Measurements from ENCODE around the gene TCF7.

The TCF7 gene

GRCh38 chr5:134131165-134131564 lies 16.7 kb downstream of the TCF7 start:
- DNase-seq (ENCODE audit: low read depth), result no peak

- DNase-seq (ENCODE audit: low read depth), result no peak
Observed at GRCh38 chr5:134131578-134132350, 17.3 kb downstream of the TCF7 start.

- DNase-seq (ENCODE audit: low read depth), result peak; percentile 78
Observed at GRCh38 chr5:134132372-134133187, 18.1 kb downstream of the TCF7 start.

- DNase-seq (ENCODE audit: low read depth), result no peak
Observed at GRCh38 chr5:134133188-134133994, 18.9 kb downstream of the TCF7 start.

- no peak for DNase-seq (ENCODE audit: low read depth)
Observed at GRCh38 chr5:134133995-134134541, 19.6 kb downstream of the TCF7 start.

- DNase-seq (ENCODE audit: low read depth), result no peak
Observed at GRCh38 chr5:134135091-134135655, 20.7 kb downstream of the TCF7 start.

- no peak for DNase-seq (ENCODE audit: low read depth)
Observed at GRCh38 chr5:134136221-134136631, 21.7 kb downstream of the TCF7 start.

GRCh38 chr5:134136771-134137170 lies 22.3 kb downstream of the TCF7 start:
- no peak for DNase-seq (ENCODE audit: low read depth)

- DNase-seq (ENCODE audit: low read depth), result no peak
Observed at GRCh38 chr5:134138416-134139376, 24.2 kb downstream of the TCF7 start.

- no peak for DNase-seq (ENCODE audit: low read depth)
Observed at GRCh38 chr5:134139377-134139851, 24.9 kb downstream of the TCF7 start.

GRCh38 chr5:134139891-134140469 lies 25.5 kb downstream of the TCF7 start:
- no peak for DNase-seq (ENCODE audit: low read depth)

GRCh38 chr5:134140530-134141201 lies 26.2 kb downstream of the TCF7 start:
- DNase-seq (ENCODE audit: low read depth), result peak; percentile 48

- no peak for DNase-seq (ENCODE audit: low read depth)
Observed at GRCh38 chr5:134141331-134142050, 27.0 kb downstream of the TCF7 start.

GRCh38 chr5:134142052-134142451 lies 27.6 kb downstream of the TCF7 start:
- no peak for DNase-seq (ENCODE audit: low read depth)

GRCh38 chr5:134142806-134143205 lies 28.3 kb downstream of the TCF7 start:
- DNase-seq (ENCODE audit: low read depth), result no peak

- DNase-seq (ENCODE audit: low read depth), result no peak
Observed at GRCh38 chr5:134143431-134143830, 28.9 kb downstream of the TCF7 start.

- no peak for DNase-seq (ENCODE audit: low read depth)
Observed at GRCh38 chr5:134143944-134144941, 29.8 kb downstream of the TCF7 start.
